Measurements from ENCODE around the gene SNTB2. TPM values are rescaled to one million over a fixed set of nuclear protein-coding genes. Genes with fewer than 3 reads are reported as not detected.
"Not testable (repeated sequence)": the region's sequence is repeated elsewhere in the genome, so short reads cannot be mapped to it uniquely, and the experiment has no call there.

The SNTB2 gene
- 8.1 TPM for polyA plus RNA-seq (2013, experiment 1 of 2)
- polyA plus RNA-seq (2013, experiment 2 of 2) = 8.8 TPM

DNA sequence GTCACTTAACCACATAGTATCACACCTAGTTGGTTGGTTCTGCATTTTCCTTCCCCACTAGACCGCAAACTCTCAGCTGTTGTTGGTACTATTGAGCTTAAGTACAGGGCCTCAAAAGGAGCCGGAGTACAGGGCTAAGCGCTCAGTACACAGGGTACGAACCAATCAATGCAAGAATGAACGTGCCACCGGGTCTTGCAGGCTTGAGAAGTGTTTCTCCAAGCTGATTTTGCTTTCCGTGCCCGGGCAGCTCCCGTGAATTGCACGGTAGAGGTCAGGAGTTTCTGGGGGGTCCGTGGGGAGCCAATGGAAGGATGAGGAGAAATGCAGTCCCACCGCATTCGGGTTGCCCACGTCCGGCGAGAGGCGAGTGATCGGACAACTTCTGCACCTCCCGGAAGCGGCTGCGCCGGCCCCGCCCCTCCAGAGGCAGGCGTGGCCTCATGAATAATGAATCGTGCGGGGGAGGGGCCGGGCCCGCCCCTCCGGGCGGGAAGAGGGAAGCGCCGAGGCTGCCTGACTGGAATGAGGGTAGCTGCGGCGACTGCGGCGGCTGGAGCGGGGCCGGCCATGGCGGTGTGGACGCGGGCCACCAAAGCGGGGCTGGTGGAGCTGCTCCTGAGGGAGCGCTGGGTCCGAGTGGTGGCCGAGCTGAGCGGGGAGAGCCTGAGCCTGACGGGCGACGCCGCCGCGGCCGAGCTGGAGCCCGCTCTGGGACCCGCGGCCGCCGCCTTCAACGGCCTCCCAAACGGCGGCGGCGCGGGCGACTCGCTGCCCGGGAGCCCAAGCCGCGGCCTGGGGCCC lies at the start of gene SNTB2:
Gene SNTB2, plus strand, starts transcription at position 523 of the 804 bp plus-strand sequence. Its CDS starts 3 bp downstream, at position 526.
- Histone ChIP-seq H3K9me3 (replicated peaks in 1 of 2; ENCODE audit: control insufficient read depth in 2 of 2, insufficient read depth in 1 of 2, low read depth in 1 of 2, low read length in 2 of 2) (no peaks in the 10 kb centered on the region), H3K4me1 (ENCODE audit: control insufficient read depth in 2 of 2, insufficient read depth in 1 of 2, low read depth in 1 of 2, low read length in 2 of 2) (peaks cover 5% of the 10 kb centered on the region in 2 donors), H3K23ac (ENCODE audit: low read depth, low read length, poor library complexity) (peak within 1 kb of the TSS; percentile 99), H2BK5ac (ENCODE audit: low read length) (no peak within 1 kb of the TSS), H3K27me3 (ENCODE audit: control insufficient read depth in 3 of 3, insufficient read depth in 3 of 3, low read depth in 1 of 3, low read length in 3 of 3) (no peaks in the 10 kb centered on the region), H3K18ac (ENCODE audit: low read length) (peak within 1 kb of the TSS; percentile 99), H3K14ac (ENCODE audit: low read length) (peak within 1 kb of the TSS; percentile 97), H3K4me3 (ENCODE audit: low read length in 2 of 2) (peak within 1 kb of the TSS; percentile 91 to 99), H2BK12ac (ENCODE audit: low read length) (no peak within 1 kb of the TSS), H3K79me1 (ENCODE audit: low read depth, low read length) (peaks cover 1% of the 10 kb centered on the region), H4K91ac (ENCODE audit: low read depth, low read length, poor library complexity) (no peak within 1 kb of the TSS), H3K4ac (ENCODE audit: low read length) (peak within 1 kb of the TSS; percentile 54), H4K8ac (ENCODE audit: low read depth, low read length) (no peak within 1 kb of the TSS), H3K9ac (ENCODE audit: low read depth, low read length, poor library complexity) (peak within 1 kb of the TSS; percentile 100), H2BK120ac (ENCODE audit: low read depth, low read length) (peak within 1 kb of the TSS; percentile 50), H2AK5ac (ENCODE audit: low read depth, low read length) (no peak within 1 kb of the TSS), H3K36me3 (replicated peaks in 1 of 2; ENCODE audit: control insufficient read depth in 2 of 2, insufficient read depth in 2 of 2, low read length in 2 of 2) (peaks cover 0 to 12% of the 10 kb centered on the region in 2 donors), H2AFZ (ENCODE audit: low read length) (peak within 1 kb of the TSS; percentile 85), H2BK15ac (ENCODE audit: low read length) (peak within 1 kb of the TSS; percentile 88), H3K27ac (replicated peaks; ENCODE audit: low read length) (peak within 1 kb of the TSS; percentile 86), H3K4me2 (ENCODE audit: insufficient read depth, low read length, poor library complexity, severe bottlenecking) (peak within 1 kb of the TSS; percentile 84)
- WGBS, 2 donors (ENCODE audit: extremely low coverage in 2 of 2, insufficient read length in 2 of 2, insufficient replicate concordance in 1 of 2) = no CpG with 5 or more reads among the region's 69 CpGs
- DNase-seq (ENCODE audit: low spot score) = peak; percentile 90

DNA sequence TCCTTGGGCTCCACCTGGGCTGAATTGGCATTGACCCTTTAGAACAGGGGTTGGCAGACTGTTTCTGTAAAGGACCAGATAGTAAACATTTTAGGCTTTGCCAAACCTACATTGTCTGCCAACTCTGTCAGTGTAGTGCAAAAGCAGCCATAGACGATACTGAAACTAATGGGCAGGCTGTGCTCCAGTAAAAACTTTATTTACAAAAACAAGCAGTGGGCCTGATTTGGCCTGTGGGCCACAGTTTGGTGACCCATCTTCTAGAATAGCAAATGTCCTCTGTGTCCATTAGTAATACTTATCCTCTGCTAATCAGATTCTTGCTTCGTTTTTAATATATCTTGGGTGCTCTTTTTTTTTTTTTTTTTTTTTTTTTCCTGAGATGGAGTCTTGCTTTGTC lies 48.4 kb upstream of the SNTB2 start:
- Histone ChIP-seq H4K91ac (ENCODE audit: low read depth, low read length, poor library complexity) (no peak overlapping the region), H3K36me3 (replicated peaks in 1 of 2; ENCODE audit: control insufficient read depth in 2 of 2, insufficient read depth in 2 of 2, low read length in 2 of 2) (peaks cover 36 to 98% of the 10 kb centered on the region in 2 donors), H3K4me2 (ENCODE audit: insufficient read depth, low read length, poor library complexity, severe bottlenecking) (no peak overlapping the region), H3K4ac (ENCODE audit: low read length) (no peak overlapping the region), H2BK12ac (ENCODE audit: low read length) (no peak overlapping the region), H4K8ac (ENCODE audit: low read depth, low read length) (no peak overlapping the region), H2BK15ac (ENCODE audit: low read length) (no peak overlapping the region), H3K27me3 (ENCODE audit: control insufficient read depth in 3 of 3, insufficient read depth in 3 of 3, low read depth in 1 of 3, low read length in 3 of 3) (no peaks in the 10 kb centered on the region), H2BK120ac (ENCODE audit: low read depth, low read length) (no peak overlapping the region), H3K4me1 (ENCODE audit: control insufficient read depth in 2 of 2, insufficient read depth in 1 of 2, low read depth in 1 of 2, low read length in 2 of 2) (no peaks in the 10 kb centered on the region), H3K4me3 (ENCODE audit: low read length in 2 of 2) (no peak overlapping the region), H2BK5ac (ENCODE audit: low read length) (no peak overlapping the region), H2AK5ac (ENCODE audit: low read depth, low read length) (no peak overlapping the region), H3K9ac (ENCODE audit: low read depth, low read length, poor library complexity) (no peak overlapping the region), H2AFZ (ENCODE audit: low read length) (no peak overlapping the region), H3K79me1 (ENCODE audit: low read depth, low read length) (peaks cover 2% of the 10 kb centered on the region), H3K27ac (replicated peaks; ENCODE audit: low read length) (no peak overlapping the region), H3K14ac (ENCODE audit: low read length) (no peak overlapping the region), H3K18ac (ENCODE audit: low read length) (no peak overlapping the region), H3K9me3 (replicated peaks in 1 of 2; ENCODE audit: control insufficient read depth in 2 of 2, insufficient read depth in 1 of 2, low read depth in 1 of 2, low read length in 2 of 2) (no peaks in the 10 kb centered on the region), H3K23ac (ENCODE audit: low read depth, low read length, poor library complexity) (no peak overlapping the region)
- no CpG with 5 or more reads among the region's 2 CpGs for WGBS, 2 donors (ENCODE audit: extremely low coverage in 2 of 2, insufficient read length in 2 of 2, insufficient replicate concordance in 1 of 2)
- no peak for DNase-seq (ENCODE audit: low spot score)

DNA sequence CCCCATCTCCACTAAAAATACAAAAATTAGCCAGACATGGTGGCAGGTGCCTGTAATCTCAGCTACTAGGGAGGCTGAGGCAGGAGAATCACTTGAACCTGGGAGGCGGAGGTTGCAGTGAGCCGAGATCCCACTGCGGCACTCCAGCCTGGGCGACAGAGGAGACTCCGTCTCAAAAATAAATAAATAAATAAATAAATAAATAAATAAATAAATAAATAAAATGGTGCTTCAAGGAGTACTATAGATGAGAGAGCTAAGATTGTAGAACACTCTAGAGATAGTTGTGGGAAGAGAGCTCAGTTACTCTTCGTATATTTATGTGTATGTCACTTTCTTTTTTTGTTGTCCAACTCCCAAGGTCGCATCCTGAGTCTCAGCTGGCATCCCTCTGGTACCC lies 47.5 kb upstream of the SNTB2 start:
- DNase-seq (ENCODE audit: low spot score); H3K27me3 ChIP-seq (ENCODE audit: control insufficient read depth in 3 of 3, insufficient read depth in 3 of 3, low read depth in 1 of 3, low read length in 3 of 3); H3K9me3 ChIP-seq (replicated peaks in 1 of 2; ENCODE audit: control insufficient read depth in 2 of 2, insufficient read depth in 1 of 2, low read depth in 1 of 2, low read length in 2 of 2); H2AK5ac ChIP-seq (ENCODE audit: low read depth, low read length); H3K14ac ChIP-seq (ENCODE audit: low read length); H2BK5ac ChIP-seq (ENCODE audit: low read length); H3K27ac ChIP-seq (replicated peaks; ENCODE audit: low read length); H2BK120ac ChIP-seq (ENCODE audit: low read depth, low read length); H3K4me1 ChIP-seq (ENCODE audit: control insufficient read depth in 2 of 2, insufficient read depth in 1 of 2, low read depth in 1 of 2, low read length in 2 of 2); H3K18ac ChIP-seq (ENCODE audit: low read length); H4K91ac ChIP-seq (ENCODE audit: low read depth, low read length, poor library complexity); H3K23ac ChIP-seq (ENCODE audit: low read depth, low read length, poor library complexity); H4K8ac ChIP-seq (ENCODE audit: low read depth, low read length); H3K4ac ChIP-seq (ENCODE audit: low read length); H3K79me1 ChIP-seq (ENCODE audit: low read depth, low read length); H2BK12ac ChIP-seq (ENCODE audit: low read length); H3K4me3 ChIP-seq (ENCODE audit: low read length in 2 of 2); H2BK15ac ChIP-seq (ENCODE audit: low read length); H3K4me2 ChIP-seq (ENCODE audit: insufficient read depth, low read length, poor library complexity, severe bottlenecking); H3K9ac ChIP-seq (ENCODE audit: low read depth, low read length, poor library complexity); H2AFZ ChIP-seq (ENCODE audit: low read length): not testable (repeated sequence)
- peaks cover 36 to 98% of the 10 kb centered on the region in 2 donors for H3K36me3 ChIP-seq (replicated peaks in 1 of 2; ENCODE audit: control insufficient read depth in 2 of 2, insufficient read depth in 2 of 2, low read length in 2 of 2)
- WGBS, 2 donors (ENCODE audit: extremely low coverage in 2 of 2, insufficient read length in 2 of 2, insufficient replicate concordance in 1 of 2) = no CpG with 5 or more reads among the region's 7 CpGs

- Histone ChIP-seq H2AFZ (ENCODE audit: low read length) (no peak overlapping the region), H4K8ac (ENCODE audit: low read depth, low read length) (no peak overlapping the region), H3K4me1 (ENCODE audit: control insufficient read depth in 2 of 2, insufficient read depth in 1 of 2, low read depth in 1 of 2, low read length in 2 of 2) (no peaks in the 10 kb centered on the region), H3K27ac (replicated peaks; ENCODE audit: low read length) (no peak overlapping the region), H2BK15ac (ENCODE audit: low read length) (no peak overlapping the region), H3K23ac (ENCODE audit: low read depth, low read length, poor library complexity) (no peak overlapping the region), H3K36me3 (replicated peaks in 1 of 2; ENCODE audit: control insufficient read depth in 2 of 2, insufficient read depth in 2 of 2, low read length in 2 of 2) (peaks cover 39 to 98% of the 10 kb centered on the region in 2 donors), H3K79me1 (ENCODE audit: low read depth, low read length) (no peaks in the 10 kb centered on the region), H2BK12ac (ENCODE audit: low read length) (no peak overlapping the region), H3K4me2 (ENCODE audit: insufficient read depth, low read length, poor library complexity, severe bottlenecking) (no peak overlapping the region), H3K9me3 (replicated peaks in 1 of 2; ENCODE audit: control insufficient read depth in 2 of 2, insufficient read depth in 1 of 2, low read depth in 1 of 2, low read length in 2 of 2) (no peaks in the 10 kb centered on the region), H2AK5ac (ENCODE audit: low read depth, low read length) (no peak overlapping the region), H3K9ac (ENCODE audit: low read depth, low read length, poor library complexity) (no peak overlapping the region), H3K18ac (ENCODE audit: low read length) (no peak overlapping the region), H2BK120ac (ENCODE audit: low read depth, low read length) (no peak overlapping the region), H3K4me3 (ENCODE audit: low read length in 2 of 2) (no peak overlapping the region), H3K14ac (ENCODE audit: low read length) (no peak overlapping the region), H3K4ac (ENCODE audit: low read length) (no peak overlapping the region), H3K27me3 (ENCODE audit: control insufficient read depth in 3 of 3, insufficient read depth in 3 of 3, low read depth in 1 of 3, low read length in 3 of 3) (no peaks in the 10 kb centered on the region), H2BK5ac (ENCODE audit: low read length) (no peak overlapping the region), H4K91ac (ENCODE audit: low read depth, low read length, poor library complexity) (no peak overlapping the region)
- WGBS, 2 donors (ENCODE audit: extremely low coverage in 2 of 2, insufficient read length in 2 of 2, insufficient replicate concordance in 1 of 2) = no CpG with 5 or more reads among the region's 5 CpGs
- no peak for DNase-seq (ENCODE audit: low spot score)
Observed at GRCh38 chr16:69141014-69141413, 46.0 kb upstream of the SNTB2 start.

Data from neuronal stem cell (in vitro differentiated cells).